Epithelial cell of proximal tubule (primary cell): ENCODE measurements around the gene PTPN3. TPM values are rescaled to one million over a fixed set of nuclear protein-coding genes. Genes with fewer than 3 reads are reported as not detected.

Experiments used
- DNase-seq: peaks from one replicate; pipeline ENCODE4 v3.0.0-alpha.2; 2011; ENCODE audit warnings: low read depth
- H3K4me3 ChIP-seq: 2 replicates; pipeline ENCODE4 v1.5.1; 2011; ENCODE audit warnings: low read depth, mild to moderate bottlenecking, low read length
- CTCF ChIP-seq: conservative IDR thresholded peaks from 2 replicates; pipeline ENCODE4 v1.5.1; 2012; ENCODE audit warnings: low read depth, mild to moderate bottlenecking, low read length
- total RNA-seq: library from RNA; depleted of rRNA; stranded (reverse); fragments of >200 nt; gene quantifications from 2 replicates; pipeline ENCODE4 v1.2.3, GENCODE V29; 2015

PTPN3 gene
- total RNA-seq, 1 donor from 2014 or later = 53.0 TPM

DNA sequence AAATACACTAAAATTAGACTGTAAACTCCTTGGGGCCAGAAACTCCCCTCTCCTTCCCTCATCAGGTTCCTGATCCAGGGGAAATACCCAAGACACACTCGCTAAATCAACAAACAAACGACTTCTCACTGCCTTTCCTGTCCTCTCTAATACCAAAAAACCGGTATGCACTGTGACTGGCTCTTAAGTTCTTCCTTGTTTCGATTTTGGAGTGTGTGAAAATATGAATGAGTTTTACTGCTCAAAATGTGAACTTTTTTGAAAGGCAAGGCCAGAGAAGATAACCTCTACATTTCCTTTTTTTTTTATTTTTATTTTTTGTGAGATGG lies 96.2 kb downstream of the PTPN3 start:
- H3K4me3 ChIP-seq = no peak overlapping the region
- DNase-seq = no peak
- no peak for TF ChIP-seq CTCF

DNA sequence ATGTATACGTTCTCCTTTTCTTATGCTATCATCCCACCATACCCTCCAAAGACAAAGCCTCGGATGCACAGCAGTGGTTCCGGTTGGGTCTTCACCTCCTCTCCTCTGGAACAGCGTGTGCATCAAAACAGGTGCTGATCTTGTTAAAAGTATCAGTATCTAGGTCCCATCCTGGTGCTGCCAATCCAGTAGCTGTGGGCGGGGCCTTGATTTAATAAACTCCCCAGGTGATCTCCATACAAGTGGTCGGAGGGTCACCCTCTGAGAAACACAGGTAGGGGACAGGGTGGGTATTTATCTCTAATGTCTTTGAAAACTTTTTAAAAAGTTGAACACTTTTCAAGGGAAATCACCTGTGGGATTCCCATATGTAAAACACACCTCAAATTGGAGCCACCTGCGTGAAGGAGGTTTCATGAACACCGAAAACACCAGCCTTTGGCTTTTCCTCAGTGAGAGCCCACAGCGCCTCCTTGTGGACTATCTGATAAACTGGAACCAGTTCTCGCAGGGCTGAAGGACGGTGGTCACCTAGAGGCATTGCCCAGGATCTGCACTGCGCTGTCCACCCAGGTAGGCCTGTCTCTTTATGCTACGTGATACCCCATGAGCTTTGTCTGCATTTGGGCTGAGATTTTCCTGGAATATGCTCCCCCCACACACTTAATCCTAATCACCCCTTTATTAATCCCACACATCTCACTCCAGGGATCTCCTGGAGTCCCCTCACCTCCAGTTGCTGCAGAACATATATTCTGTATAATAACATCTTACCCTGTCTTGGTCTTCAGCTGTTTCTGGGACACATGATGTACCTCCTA lies 96.7 kb downstream of the PTPN3 start:
- TF ChIP-seq CTCF = peak; percentile 73
- no peak overlapping the region for H3K4me3 ChIP-seq
- DNase-seq = no peak

- no peak for DNase-seq
- no peak overlapping the region for H3K4me3 ChIP-seq
- no peak for TF ChIP-seq CTCF
Observed at GRCh38 chr9:109399258-109399767, 98.8 kb downstream of the PTPN3 start.

DNA sequence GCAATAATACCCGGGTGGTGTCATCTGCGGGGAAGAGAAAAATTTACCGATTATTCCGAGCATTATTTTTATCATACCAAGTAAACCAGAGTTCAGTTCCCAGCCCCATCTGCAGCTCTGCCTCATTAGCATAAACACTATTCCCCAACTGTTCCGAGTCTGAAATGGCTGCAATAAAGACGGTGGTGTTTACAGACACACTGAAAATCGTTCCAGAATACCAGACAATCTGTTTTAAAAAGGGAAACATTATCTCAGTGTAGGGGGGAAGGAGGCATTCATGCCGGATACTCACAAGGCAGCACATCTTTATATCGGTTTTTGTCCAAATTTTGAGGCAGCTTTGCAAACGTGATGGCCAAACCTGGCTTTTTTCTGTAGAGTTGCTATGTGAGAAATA lies 106.9 kb downstream of the PTPN3 start:
- DNase-seq = no peak
- H3K4me3 ChIP-seq = no peak overlapping the region
- TF ChIP-seq CTCF = no peak

DNA sequence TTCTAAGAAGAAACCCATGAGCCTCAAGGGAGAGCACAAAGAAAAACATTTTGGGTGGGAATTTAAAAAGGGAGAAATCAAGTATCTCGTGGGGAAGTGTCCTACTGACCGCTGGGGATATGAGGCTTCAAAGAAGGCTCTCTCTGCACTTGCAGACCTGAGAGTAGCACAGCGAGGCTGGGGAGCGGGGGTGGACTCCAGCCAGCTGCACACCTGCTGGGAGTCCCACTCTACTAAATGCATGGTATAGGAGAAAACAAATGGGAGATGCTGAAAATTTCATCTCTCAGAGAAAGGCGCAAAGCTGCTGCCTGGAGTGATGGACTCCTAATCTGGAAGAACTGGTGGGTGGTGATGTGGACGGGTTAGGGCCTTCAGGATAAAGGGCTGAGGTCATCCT lies 110.3 kb downstream of the PTPN3 start:
- DNase-seq = no peak
- no peak for TF ChIP-seq CTCF
- no peak overlapping the region for H3K4me3 ChIP-seq

DNA sequence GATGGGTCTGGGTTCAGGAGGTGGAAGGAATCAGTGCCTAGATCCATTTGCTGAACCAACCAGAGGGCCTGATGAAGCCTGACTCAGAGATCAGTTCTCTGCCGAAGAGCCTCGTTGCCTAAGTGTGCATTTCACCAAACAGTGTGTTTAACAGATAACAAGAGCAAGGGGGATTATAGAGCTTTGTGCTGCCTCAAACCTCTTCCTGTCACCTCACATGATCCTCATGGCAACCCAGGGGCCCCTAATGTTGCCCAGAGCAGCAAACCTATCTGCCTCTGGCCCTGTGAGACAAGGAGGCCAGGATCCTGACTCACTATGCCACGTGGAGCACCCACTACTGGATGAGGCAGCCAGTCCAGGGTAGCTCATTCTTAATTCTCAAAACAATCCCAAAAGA lies 110.9 kb downstream of the PTPN3 start:
- no peak for TF ChIP-seq CTCF
- H3K4me3 ChIP-seq = no peak overlapping the region
- no peak for DNase-seq

DNA sequence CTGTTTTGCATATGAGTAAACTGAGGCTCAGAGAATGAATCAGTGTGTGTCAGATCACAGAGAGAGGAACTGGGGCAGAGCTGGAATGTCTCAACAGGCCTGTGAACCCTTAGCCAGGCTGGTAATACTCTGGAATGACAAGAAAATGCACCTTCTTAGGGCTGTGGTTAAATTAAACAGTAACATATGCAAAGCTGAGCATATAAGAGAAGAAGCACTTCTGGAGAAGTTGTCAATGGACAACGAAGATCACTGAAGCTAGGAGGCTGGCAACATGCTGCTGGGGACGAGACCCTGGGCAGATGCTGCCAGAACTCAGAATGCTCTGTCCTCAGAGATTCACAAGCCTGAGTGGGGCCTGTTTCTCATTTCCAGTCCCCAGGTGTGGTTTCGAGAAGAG lies 112.6 kb downstream of the PTPN3 start:
- DNase-seq = no peak
- no peak overlapping the region for H3K4me3 ChIP-seq
- TF ChIP-seq CTCF = no peak
